Effector memory CD4-positive, alpha-beta T cell (primary cell): Measurements from ENCODE around the gene IGFALS.

Experiments
- DNase-seq, 3 donors: peaks; one replicate each; pipeline ENCODE4 v3.0.0-alpha.2; 2020
- H3K27ac ChIP-seq: 2 replicates; pipeline ENCODE4 v1.7.0; 2013; ENCODE audit warnings: mild to moderate bottlenecking, low read length, moderate library complexity; ENCODE audit not compliant: insufficient read depth, poor library complexity, severe bottlenecking
- H3K27me3 ChIP-seq: replicated peaks from 2 replicates; pipeline ENCODE4 v1.7.0; 2013; ENCODE audit warnings: mild to moderate bottlenecking, low read length; ENCODE audit not compliant: insufficient read depth, control insufficient read depth, poor library complexity, severe bottlenecking
- H3K36me3 ChIP-seq: 2 replicates; pipeline ENCODE4 v1.7.0; 2013; ENCODE audit warnings: mild to moderate bottlenecking, low read length, moderate library complexity; ENCODE audit not compliant: control insufficient read depth, insufficient read depth
- H3K4me1 ChIP-seq: 2 replicates; pipeline ENCODE4 v1.7.0; 2013; ENCODE audit warnings: low read length, mild to moderate bottlenecking; ENCODE audit not compliant: control insufficient read depth, insufficient read depth, poor library complexity, severe bottlenecking
- H3K4me3 ChIP-seq: 2 replicates; pipeline ENCODE4 v1.7.0; 2013; ENCODE audit warnings: low read length, low read depth, mild to moderate bottlenecking; ENCODE audit not compliant: insufficient read depth, poor library complexity, severe bottlenecking
- H3K9me3 ChIP-seq: 2 replicates; pipeline ENCODE4 v1.7.0; 2013; ENCODE audit warnings: mild to moderate bottlenecking, low read length, moderate library complexity; ENCODE audit not compliant: control insufficient read depth

The IGFALS gene

GRCh38 chr16:1776991-1777374, 16.5 kb downstream of the IGFALS start:
- Histone ChIP-seq H3K4me3 (no peak overlapping the region), H3K36me3 (peaks cover 27% of the 10 kb centered on the region), H3K9me3 (no peaks in the 10 kb centered on the region), H3K4me1 (peaks cover 26% of the 10 kb centered on the region), H3K27ac (no peak overlapping the region), H3K27me3 (no peaks in the 10 kb centered on the region)
- DNase-seq = no peak

GRCh38 chr16:1776672-1776955, 16.9 kb downstream of the IGFALS start:
- Histone ChIP-seq H3K9me3 (no peaks in the 10 kb centered on the region), H3K27me3 (no peaks in the 10 kb centered on the region), H3K36me3 (peaks cover 27% of the 10 kb centered on the region), H3K4me1 (peaks cover 25% of the 10 kb centered on the region), H3K4me3 (no peak overlapping the region), H3K27ac (no peak overlapping the region)
- DNase-seq = no peak

- Histone ChIP-seq H3K27me3 (no peaks in the 10 kb centered on the region), H3K9me3 (no peaks in the 10 kb centered on the region), H3K4me1 (peaks cover 20% of the 10 kb centered on the region), H3K4me3 (no peak overlapping the region), H3K36me3 (peaks cover 27% of the 10 kb centered on the region), H3K27ac (no peak overlapping the region)
- no peak for DNase-seq
These were observed 17.4 kb downstream of the IGFALS start for GRCh38 chr16:1775846-1776671.

- peaks cover 27% of the 10 kb centered on the region for H3K36me3 ChIP-seq
These were observed 18.3 kb downstream of the IGFALS start for GRCh38 chr16:1775006-1775845.

GRCh38 chr16:1774448-1774780, 19.1 kb downstream of the IGFALS start:
- Histone ChIP-seq H3K4me3 (peak overlapping the region; percentile 95), H3K4me1 (peaks cover 27% of the 10 kb centered on the region), H3K36me3 (peaks cover 27% of the 10 kb centered on the region), H3K27ac (peak overlapping the region; percentile 82), H3K27me3 (no peaks in the 10 kb centered on the region), H3K9me3 (no peaks in the 10 kb centered on the region)
- DNase-seq = no peak

More at GRCh38 chr16:1775006-1775845, 18.3 kb downstream of the IGFALS start:
- DNase-seq = no peak
- Histone ChIP-seq H3K27me3 (no peaks in the 10 kb centered on the region), H3K4me3 (no peak overlapping the region), H3K27ac (no peak overlapping the region), H3K4me1 (peaks cover 27% of the 10 kb centered on the region), H3K9me3 (no peaks in the 10 kb centered on the region)

GRCh38 chr16:1773703-1774447, 19.6 kb downstream of the IGFALS start:
- Histone ChIP-seq H3K36me3 (peaks cover 29% of the 10 kb centered on the region), H3K27ac (peak overlapping the region; percentile 82), H3K4me1 (peaks cover 27% of the 10 kb centered on the region), H3K4me3 (peak overlapping the region; percentile 95), H3K27me3 (no peaks in the 10 kb centered on the region), H3K9me3 (no peaks in the 10 kb centered on the region)
- no peak for DNase-seq

GRCh38 chr16:1772908-1773702, 20.4 kb downstream of the IGFALS start, which contains the start of gene MRPS34:
Gene MRPS34 (minus strand): TSS chr16:1773134. CDS start chr16:1773119, 15 bp downstream.
- H3K36me3 ChIP-seq = peaks cover 34% of the 10 kb centered on the region
- peaks cover 27% of the 10 kb centered on the region for H3K4me1 ChIP-seq
- peak within 1 kb of the TSS; percentile 82 for H3K27ac ChIP-seq
- H3K4me3 ChIP-seq = peak within 1 kb of the TSS; percentile 95
- peak; percentile 54 to 69 (median 57) for DNase-seq
- H3K27me3 ChIP-seq = no peaks in the 10 kb centered on the region
- H3K9me3 ChIP-seq = no peaks in the 10 kb centered on the region

- peaks cover 34% of the 10 kb centered on the region for H3K36me3 ChIP-seq
- H3K4me1 ChIP-seq = peaks cover 27% of the 10 kb centered on the region
- H3K27ac ChIP-seq = peak within 1 kb of the TSS; percentile 82
- peak within 1 kb of the TSS; percentile 95 for H3K4me3 ChIP-seq
- DNase-seq = peak in 2 of 3 donors; percentile 21 to 36
- no peaks in the 10 kb centered on the region for H3K9me3 ChIP-seq
- no peaks in the 10 kb centered on the region for H3K27me3 ChIP-seq
These were observed 21.1 kb downstream of the IGFALS start, which contains the start of gene EME2 for GRCh38 chr16:1772362-1772907. Gene EME2 (plus strand): TSS chr16:1772810. CDS start chr16:1773228, 418 bp downstream.

- Histone ChIP-seq H3K9me3 (no peaks in the 10 kb centered on the region), H3K27ac (peak overlapping the region; percentile 82), H3K27me3 (no peaks in the 10 kb centered on the region), H3K4me3 (peak overlapping the region; percentile 95), H3K36me3 (peaks cover 34% of the 10 kb centered on the region), H3K4me1 (peaks cover 27% of the 10 kb centered on the region)
- DNase-seq = no peak
These were observed 21.6 kb downstream of the IGFALS start for GRCh38 chr16:1771864-1772361.
